GM18502 (cell line): Measurements from ENCODE around the gene NOD1.
"Not testable (repeated sequence)": the region's sequence is repeated elsewhere in the genome, so short reads cannot be mapped to it uniquely, and the experiment has no call there.

Experiments used
- ATAC-seq: cut with Tn5 transposase; IDR thresholded peaks from one replicate; pipeline ENCODE4 v1.9.1; 2021; ENCODE audit warnings: mild to moderate bottlenecking; ENCODE audit not compliant: unreplicated experiment, poor library complexity

NOD1 gene

GRCh38 chr7:30504301-30505173, 26.0 kb upstream of the NOD1 start, which contains the start of gene GGCT:
TSS of gene GGCT (minus strand) at chr7:30504829. CDS start at chr7:30504709, 120 bp downstream.
- ATAC-seq, result peak; percentile 99

GRCh38 chr7:30503274-30504212, 25.0 kb upstream of the NOD1 start:
- no peak for ATAC-seq

GRCh38 chr7:30502470-30503251, 24.1 kb upstream of the NOD1 start:
- ATAC-seq, result no peak

GRCh38 chr7:30501264-30501663, 22.7 kb upstream of the NOD1 start:
- ATAC-seq, result no peak

- ATAC-seq, result no peak
Observed at GRCh38 chr7:30493228-30493627, 14.6 kb upstream of the NOD1 start.

GRCh38 chr7:30491417-30491816, 12.8 kb upstream of the NOD1 start:
- ATAC-seq, result no peak

GRCh38 chr7:30487371-30487770, 8.8 kb upstream of the NOD1 start:
- ATAC-seq, result no peak

GRCh38 chr7:30485667-30486066, 7.1 kb upstream of the NOD1 start:
- ATAC-seq, result no peak

GRCh38 chr7:30481416-30481815, 2.8 kb upstream of the NOD1 start:
- not testable (repeated sequence) for ATAC-seq

- peak; percentile 32 for ATAC-seq
Observed at GRCh38 chr7:30479202-30480120, 877 bp upstream of the NOD1 start.

GRCh38 chr7:30476459-30477145, 2.0 kb downstream of the NOD1 start:
- no peak for ATAC-seq

- no peak for ATAC-seq
Observed at GRCh38 chr7:30475580-30475979, 3.0 kb downstream of the NOD1 start.

- ATAC-seq, result no peak
Observed at GRCh38 chr7:30474893-30475292, 3.7 kb downstream of the NOD1 start.

- ATAC-seq, result no peak
Observed at GRCh38 chr7:30474485-30474884, 4.1 kb downstream of the NOD1 start.

- ATAC-seq, result no peak
Observed at GRCh38 chr7:30473903-30474302, 4.7 kb downstream of the NOD1 start.

GRCh38 chr7:30472784-30473775, 5.5 kb downstream of the NOD1 start:
- ATAC-seq, result no peak

- no peak for ATAC-seq
Observed at GRCh38 chr7:30472081-30472783, 6.4 kb downstream of the NOD1 start.
